Smooth muscle cell (in vitro differentiated cells): Measurements from ENCODE around the gene NTN4. TPM values are rescaled to one million over a fixed set of nuclear protein-coding genes. Genes with fewer than 3 reads are reported as not detected.

Experiments
- DNase-seq: peaks from one replicate; lab custom pipeline; 2025; ENCODE audit not compliant: unreplicated experiment; lab: John Stamatoyannopoulos, UW
- H2AFZ ChIP-seq: fragments of 200-600 bp; sonication (generic); 2 replicates; pipeline ENCODE4 v1.6.0; 2016; ENCODE audit warnings: antibody characterized with exemption, low read depth, mild to moderate bottlenecking
- H3F3A ChIP-seq: fragments of 200-600 bp; sonication (generic); 2 replicates; pipeline ENCODE4 v1.6.0; 2017; ENCODE audit warnings: antibody characterized with exemption, low read depth
- H3K27ac ChIP-seq: fragments of 200-600 bp; sonication (generic); 2 replicates; pipeline ENCODE4 v1.5.1; 2016; ENCODE audit warnings: low read depth, mild to moderate bottlenecking
- H3K27me3 ChIP-seq: fragments of 200-600 bp; sonication (generic); 2 replicates; pipeline ENCODE4 v1.6.1; 2016; ENCODE audit warnings: low read depth, mild to moderate bottlenecking
- H3K36me3 ChIP-seq: fragments of 200-600 bp; sonication (generic); 2 replicates; pipeline ENCODE4 v1.5.1; 2016; ENCODE audit warnings: low read depth
- H3K4me1 ChIP-seq: fragments of 200-600 bp; sonication (generic); 2 replicates; pipeline ENCODE4 v1.5.1; 2016; ENCODE audit warnings: low read depth
- H3K4me2 ChIP-seq: fragments of 200-600 bp; sonication (generic); 2 replicates; pipeline ENCODE4 v1.6.0; 2016; ENCODE audit warnings: mild to moderate bottlenecking
- H3K4me3 ChIP-seq: fragments of 200-600 bp; sonication (generic); 2 replicates; pipeline ENCODE4 v1.5.1; 2016; ENCODE audit warnings: mild to moderate bottlenecking
- H3K79me2 ChIP-seq: fragments of 200-600 bp; sonication (generic); 2 replicates; pipeline ENCODE4 v1.6.0; 2016; ENCODE audit warnings: low read depth, mild to moderate bottlenecking
- H3K9ac ChIP-seq: fragments of 200-600 bp; sonication (generic); 2 replicates; pipeline ENCODE4 v1.6.0; 2016; ENCODE audit warnings: low read depth
- H3K9me3 ChIP-seq: fragments of 200-600 bp; sonication (generic); replicated peaks from 2 replicates; pipeline ENCODE4 v1.5.1; 2016; ENCODE audit warnings: low read depth
- H4K20me1 ChIP-seq: fragments of 200-600 bp; sonication (generic); 2 replicates; pipeline ENCODE4 v1.6.0; 2016; ENCODE audit warnings: low read depth
- WGBS: methylation state at CpG from one replicate; pipeline ENCODE4 v1.1.7; 2016; ENCODE audit warnings: low lambda C conversion rate; 5-methylcytosine and 5-hydroxymethylcytosine counted together
- polyA plus RNA-seq: library from polyadenylated mRNA; unstranded; fragments of >200 nt; fragmentation: Nextera tagmentation; extraction: Ambion mirVana; gene quantifications from 2 replicates; pipeline ENCODE4 v1.2.1, GENCODE V29; 2016
- total RNA-seq: library from RNA; depleted of rRNA; stranded (reverse); fragments of >200 nt; gene quantifications from 2 replicates; pipeline ENCODE4 v1.2.3, GENCODE V29; 2014
- TF ChIP-seq, protein P1 (sequence below): fragments of 200-600 bp; sonication (generic); IDR thresholded peaks from 2 replicates; pipeline ENCODE4 v1.5.1; 2017; ENCODE audit warnings: borderline replicate concordance, mild to moderate bottlenecking, antibody characterized with exemption; ENCODE audit not compliant: insufficient read depth, poor library complexity, severe bottlenecking

Gene NTN4
- total RNA-seq (0.49 and 0.94 TPM in 2 replicates), polyA plus RNA-seq (1.8 TPM in 1 of 2 replicates, not detected in the other)

DNA sequence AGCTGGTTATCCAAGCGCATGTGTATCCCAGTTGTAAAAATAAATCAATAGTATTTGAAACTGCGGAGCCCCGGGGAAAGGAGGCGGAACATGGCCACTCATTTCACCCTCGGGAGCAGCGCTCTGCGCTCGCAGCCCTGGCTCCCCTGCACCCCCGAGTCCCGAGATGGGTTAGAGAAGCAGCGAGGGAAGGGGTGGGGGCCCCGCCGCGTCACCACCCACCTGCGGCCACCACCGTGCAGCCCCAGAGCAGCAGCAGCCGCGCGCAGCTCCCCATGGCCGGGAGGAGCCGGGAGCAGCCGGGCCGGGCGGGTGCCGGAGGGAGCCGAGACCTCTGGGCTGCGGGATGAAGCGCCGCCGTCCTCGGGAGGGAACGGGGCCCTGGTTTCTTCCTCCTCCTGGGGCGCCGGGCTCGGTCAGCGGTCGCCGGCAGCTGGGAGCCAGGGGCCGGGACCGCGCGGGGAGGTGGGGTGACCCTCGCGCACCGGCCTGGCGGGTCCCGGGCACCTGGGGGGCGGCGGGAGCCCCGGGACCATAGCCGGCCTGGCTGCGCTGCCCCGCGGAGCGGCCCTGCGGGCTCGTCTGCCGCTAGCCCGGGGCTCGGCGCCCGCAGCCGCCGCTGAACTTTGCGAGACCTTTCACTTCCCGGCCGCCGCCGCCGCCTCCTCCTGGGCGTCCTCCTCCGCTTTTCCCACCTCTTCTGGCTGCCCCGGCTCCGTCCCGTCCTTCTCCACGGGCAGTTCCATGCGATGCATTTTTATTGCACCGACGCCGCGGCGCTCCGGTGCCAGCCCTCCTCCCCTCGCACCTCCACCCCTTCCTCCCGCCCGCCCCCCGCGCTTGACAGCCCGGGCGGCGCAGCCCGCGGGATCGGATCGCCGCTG, at the start of gene NTN4:
TSS of gene NTN4 (minus strand) at position 732 of the 884 bp plus-strand sequence. CDS start at position 277, 455 bp downstream.
- H4K20me1 ChIP-seq: no peaks in the 10 kb centered on the region
- H3K4me2 ChIP-seq: peak within 1 kb of the TSS; percentile 97
- H3K27me3 ChIP-seq: peaks cover 98% of the 10 kb centered on the region
- peak within 1 kb of the TSS; percentile 76 for H2AFZ ChIP-seq
- DNase-seq: no peak
- no peaks in the 10 kb centered on the region for H3K36me3 ChIP-seq
- H3F3A ChIP-seq: no peaks in the 10 kb centered on the region
- no peaks in the 10 kb centered on the region for H3K79me2 ChIP-seq
- H3K9ac ChIP-seq: no peak within 1 kb of the TSS
- 2% methylated on average over 37 of the region's 96 CpGs for WGBS
- no peak within 1 kb of the TSS for H3K27ac ChIP-seq
- peaks cover 4% of the 10 kb centered on the region for H3K4me1 ChIP-seq
- TF ChIP-seq, protein P1, sequence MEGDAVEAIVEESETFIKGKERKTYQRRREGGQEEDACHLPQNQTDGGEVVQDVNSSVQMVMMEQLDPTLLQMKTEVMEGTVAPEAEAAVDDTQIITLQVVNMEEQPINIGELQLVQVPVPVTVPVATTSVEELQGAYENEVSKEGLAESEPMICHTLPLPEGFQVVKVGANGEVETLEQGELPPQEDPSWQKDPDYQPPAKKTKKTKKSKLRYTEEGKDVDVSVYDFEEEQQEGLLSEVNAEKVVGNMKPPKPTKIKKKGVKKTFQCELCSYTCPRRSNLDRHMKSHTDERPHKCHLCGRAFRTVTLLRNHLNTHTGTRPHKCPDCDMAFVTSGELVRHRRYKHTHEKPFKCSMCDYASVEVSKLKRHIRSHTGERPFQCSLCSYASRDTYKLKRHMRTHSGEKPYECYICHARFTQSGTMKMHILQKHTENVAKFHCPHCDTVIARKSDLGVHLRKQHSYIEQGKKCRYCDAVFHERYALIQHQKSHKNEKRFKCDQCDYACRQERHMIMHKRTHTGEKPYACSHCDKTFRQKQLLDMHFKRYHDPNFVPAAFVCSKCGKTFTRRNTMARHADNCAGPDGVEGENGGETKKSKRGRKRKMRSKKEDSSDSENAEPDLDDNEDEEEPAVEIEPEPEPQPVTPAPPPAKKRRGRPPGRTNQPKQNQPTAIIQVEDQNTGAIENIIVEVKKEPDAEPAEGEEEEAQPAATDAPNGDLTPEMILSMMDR: no peak
- H3K4me3 ChIP-seq: peak within 1 kb of the TSS; percentile 63
- H3K9me3 ChIP-seq: no peaks in the 10 kb centered on the region

DNA sequence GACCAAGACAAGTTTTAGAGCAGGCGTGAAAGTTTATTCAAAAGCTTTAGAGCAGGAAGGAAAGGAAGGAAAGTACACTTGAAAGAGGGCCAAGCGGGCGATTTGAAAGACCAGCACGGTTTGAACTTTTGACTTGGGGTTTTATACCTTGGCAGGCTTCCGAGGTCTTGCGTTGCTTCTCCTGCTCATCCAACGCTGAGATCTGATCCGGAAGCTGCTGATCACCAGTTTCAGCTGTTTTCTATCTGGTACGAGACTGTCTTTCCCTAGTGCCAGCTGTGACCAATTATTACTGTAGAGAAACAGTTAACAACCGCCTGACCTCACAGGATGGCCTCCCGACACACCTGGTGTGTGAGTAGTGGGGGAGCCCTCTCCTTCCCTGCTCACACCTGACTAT, 47.6 kb upstream of the NTN4 start:
- Histone ChIP-seq H3K9ac (no peak overlapping the region), H2AFZ (no peak overlapping the region), H3K36me3 (no peaks in the 10 kb centered on the region), H3K4me2 (no peak overlapping the region), H3K27ac (no peak overlapping the region), H3K4me1 (no peaks in the 10 kb centered on the region), H3K27me3 (no peaks in the 10 kb centered on the region), H3K9me3 (no peaks in the 10 kb centered on the region), H3F3A (no peaks in the 10 kb centered on the region), H3K79me2 (no peaks in the 10 kb centered on the region), H3K4me3 (no peak overlapping the region), H4K20me1 (no peaks in the 10 kb centered on the region)
- WGBS: 77% methylated on average over 11 of the region's 11 CpGs
- TF ChIP-seq, protein P1: no peak
- DNase-seq: no peak

DNA sequence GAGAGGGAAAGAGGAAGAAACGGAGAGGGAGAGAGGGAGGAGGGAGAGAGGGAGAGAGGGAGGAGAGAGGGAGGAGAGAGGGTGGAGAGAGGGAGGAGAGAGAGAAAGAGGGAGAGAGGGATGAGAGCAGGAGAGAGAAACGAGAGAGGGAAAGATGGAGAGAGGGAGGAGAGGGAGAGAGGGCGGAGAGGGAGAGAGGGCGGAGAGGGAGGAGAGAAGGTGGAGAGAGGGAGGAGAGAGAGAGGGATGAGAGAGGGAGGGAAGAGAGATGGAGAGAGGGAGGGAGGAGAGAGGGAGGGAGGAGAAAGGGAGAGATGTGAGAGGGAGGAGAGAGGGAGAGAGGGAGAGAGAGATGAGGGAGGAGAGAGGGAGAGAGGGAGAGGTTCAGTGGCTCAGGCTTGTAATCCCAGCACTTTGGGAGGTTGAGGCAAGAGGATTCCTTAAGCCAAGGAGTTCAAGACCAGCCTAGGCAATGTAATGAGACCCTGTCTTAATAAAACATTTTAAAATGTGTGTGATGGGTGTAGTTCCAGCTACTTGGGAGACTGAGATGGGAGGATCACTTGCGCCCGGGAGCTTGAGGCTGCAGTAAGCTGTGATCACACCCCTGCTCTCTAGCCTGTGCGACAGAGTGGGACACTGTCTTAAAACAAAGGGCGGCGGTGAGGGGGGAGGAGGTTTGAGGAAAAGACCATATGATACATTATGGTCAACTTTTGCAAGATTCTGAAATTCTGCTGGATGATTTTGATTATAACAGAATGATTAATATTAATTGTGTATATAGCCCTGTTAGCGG, 46.9 kb upstream of the NTN4 start:
- DNase-seq: no peak
- no peak overlapping the region for H3K9ac ChIP-seq
- H3K4me3 ChIP-seq: no peak overlapping the region
- H2AFZ ChIP-seq: no peak overlapping the region
- H3K4me2 ChIP-seq: no peak overlapping the region
- H3K9me3 ChIP-seq: no peaks in the 10 kb centered on the region
- no peaks in the 10 kb centered on the region for H3K36me3 ChIP-seq
- no peaks in the 10 kb centered on the region for H4K20me1 ChIP-seq
- WGBS: 87% methylated on average over 7 of the region's 10 CpGs
- H3K27ac ChIP-seq: no peak overlapping the region
- no peaks in the 10 kb centered on the region for H3K79me2 ChIP-seq
- TF ChIP-seq, protein P1: no peak
- no peaks in the 10 kb centered on the region for H3K27me3 ChIP-seq
- no peaks in the 10 kb centered on the region for H3K4me1 ChIP-seq
- H3F3A ChIP-seq: no peaks in the 10 kb centered on the region
